IPS-20b (cell line): ENCODE data around the gene KATNB1.
"Not testable (repeated sequence)": the region's sequence is repeated elsewhere in the genome, so short reads cannot be mapped to it uniquely, and the experiment has no call there.

Experiments
- H3K27ac ChIP-seq: one replicate; pipeline ENCODE4 v1.5.1; 2013; ENCODE audit warnings: low read length
- H3K27me3 ChIP-seq: 2 replicates; pipeline ENCODE4 v1.6.1; 2013; ENCODE audit warnings: mild to moderate bottlenecking, low read length, inconsistent platforms; ENCODE audit not compliant: insufficient read depth
- H3K36me3 ChIP-seq: 2 replicates; pipeline ENCODE4 v1.6.1; 2013; ENCODE audit warnings: low read depth, mild to moderate bottlenecking, inconsistent platforms, low read length, moderate library complexity; ENCODE audit not compliant: insufficient read depth
- H3K4me1 ChIP-seq: 2 replicates; pipeline ENCODE4 v1.6.1; 2013; ENCODE audit warnings: mild to moderate bottlenecking, control low read depth, inconsistent platforms, low read length, moderate library complexity; ENCODE audit not compliant: insufficient read depth
- H3K4me3 ChIP-seq: 2 replicates; pipeline ENCODE4 v1.5.1; 2013; ENCODE audit warnings: mild to moderate bottlenecking, low read length, inconsistent platforms
- H3K9ac ChIP-seq: 2 replicates; pipeline ENCODE4 v1.6.1; 2013; ENCODE audit warnings: low read depth, mild to moderate bottlenecking, inconsistent platforms, low read length, moderate library complexity
- H3K9me3 ChIP-seq: 2 replicates; pipeline ENCODE4 v1.6.1; 2013; ENCODE audit warnings: mild to moderate bottlenecking, low read depth, low read length, inconsistent platforms; ENCODE audit not compliant: insufficient read depth

The KATNB1 gene

GRCh38 chr16:57729182-57729484 is 6.4 kb upstream of the KATNB1 start:
- no peak overlapping the region for H3K9ac ChIP-seq
- H3K4me1 ChIP-seq = no peaks in the 10 kb centered on the region
- no peak overlapping the region for H3K27ac ChIP-seq
- no peaks in the 10 kb centered on the region for H3K36me3 ChIP-seq
- no peak overlapping the region for H3K4me3 ChIP-seq
- H3K27me3 ChIP-seq = no peaks in the 10 kb centered on the region
- no peaks in the 10 kb centered on the region for H3K9me3 ChIP-seq

GRCh38 chr16:57729852-57730251 is 5.7 kb upstream of the KATNB1 start:
- not testable (repeated sequence) for H3K4me3 ChIP-seq, H3K27ac ChIP-seq, H3K9ac ChIP-seq, H3K27me3 ChIP-seq, H3K9me3 ChIP-seq, H3K4me1 ChIP-seq, H3K36me3 ChIP-seq

GRCh38 chr16:57730771-57731730 is 4.5 kb upstream of the KATNB1 start:
- Histone ChIP-seq H3K36me3 (no peaks in the 10 kb centered on the region), H3K9me3 (no peaks in the 10 kb centered on the region), H3K27me3 (no peaks in the 10 kb centered on the region), H3K27ac (no peak overlapping the region), H3K4me3 (no peak overlapping the region), H3K9ac (no peak overlapping the region), H3K4me1 (no peaks in the 10 kb centered on the region)

- H3K4me3 ChIP-seq = no peak overlapping the region
- H3K9me3 ChIP-seq = no peaks in the 10 kb centered on the region
- H3K27me3 ChIP-seq = no peaks in the 10 kb centered on the region
- no peaks in the 10 kb centered on the region for H3K36me3 ChIP-seq
- H3K27ac ChIP-seq = no peak overlapping the region
- H3K4me1 ChIP-seq = peaks cover 4% of the 10 kb centered on the region; the same call in 1 of the 2 replicates
- H3K9ac ChIP-seq = no peak overlapping the region
These were observed 3.5 kb upstream of the KATNB1 start for GRCh38 chr16:57732037-57732436.

GRCh38 chr16:57732714-57733113 is 2.9 kb upstream of the KATNB1 start:
- Histone ChIP-seq H3K27me3 (no peaks in the 10 kb centered on the region), H3K9ac (no peak overlapping the region), H3K4me3 (no peak overlapping the region), H3K36me3 (peaks cover 4% of the 10 kb centered on the region), H3K27ac (no peak overlapping the region), H3K9me3 (no peaks in the 10 kb centered on the region), H3K4me1 (peaks cover 4% of the 10 kb centered on the region; the same call in 1 of the 2 replicates)

- Histone ChIP-seq H3K36me3 (peaks cover 4% of the 10 kb centered on the region), H3K9ac (peak overlapping the region; percentile 97), H3K9me3 (no peaks in the 10 kb centered on the region), H3K4me1 (peaks cover 4% of the 10 kb centered on the region; the same call in 1 of the 2 replicates), H3K27me3 (no peaks in the 10 kb centered on the region), H3K4me3 (peak overlapping the region; percentile 87), H3K27ac (peak overlapping the region; percentile 80)
These were observed 1.2 kb upstream of the KATNB1 start for GRCh38 chr16:57734308-57734924.

- H3K9me3 ChIP-seq = no peaks in the 10 kb centered on the region
- peak overlapping the region; percentile 80 for H3K27ac ChIP-seq
- no peaks in the 10 kb centered on the region for H3K27me3 ChIP-seq
- peaks cover 4% of the 10 kb centered on the region; the same call in 1 of the 2 replicates for H3K4me1 ChIP-seq
- H3K36me3 ChIP-seq = peaks cover 4% of the 10 kb centered on the region
- H3K9ac ChIP-seq = peak overlapping the region; percentile 97
- peak overlapping the region; percentile 87 for H3K4me3 ChIP-seq
These were observed 430 bp upstream of the KATNB1 start for GRCh38 chr16:57734925-57735754.

- Histone ChIP-seq H3K9ac (peak overlapping the region; percentile 97; the same call in 1 of the 2 replicates), H3K4me3 (peak overlapping the region; percentile 87), H3K27ac (no peak overlapping the region)
These were observed 1.1 kb downstream of the KATNB1 start for GRCh38 chr16:57736419-57737351.

GRCh38 chr16:57738844-57739243 is 3.3 kb downstream of the KATNB1 start:
- H3K36me3 ChIP-seq = peaks cover 8% of the 10 kb centered on the region
- H3K4me3 ChIP-seq = no peak overlapping the region
- H3K27ac ChIP-seq = no peak overlapping the region
- no peaks in the 10 kb centered on the region for H3K27me3 ChIP-seq
- no peak overlapping the region for H3K9ac ChIP-seq
- H3K9me3 ChIP-seq = no peaks in the 10 kb centered on the region
- H3K4me1 ChIP-seq = peaks cover 4% of the 10 kb centered on the region; the same call in 1 of the 2 replicates

More at GRCh38 chr16:57736419-57737351, 1.1 kb downstream of the KATNB1 start:
- Histone ChIP-seq H3K36me3 (peaks cover 4% of the 10 kb centered on the region), H3K4me1 (peaks cover 4% of the 10 kb centered on the region; the same call in 1 of the 2 replicates), H3K9me3 (no peaks in the 10 kb centered on the region), H3K27me3 (no peaks in the 10 kb centered on the region)

GRCh38 chr16:57739756-57740422 is 4.3 kb downstream of the KATNB1 start:
- H3K4me1 ChIP-seq = peaks cover 4% of the 10 kb centered on the region; the same call in 1 of the 2 replicates
- H3K27me3 ChIP-seq = no peaks in the 10 kb centered on the region
- H3K9me3 ChIP-seq = no peaks in the 10 kb centered on the region
- H3K27ac ChIP-seq = no peak overlapping the region
- H3K36me3 ChIP-seq = peaks cover 8% of the 10 kb centered on the region
- no peak overlapping the region for H3K9ac ChIP-seq
- no peak overlapping the region for H3K4me3 ChIP-seq
